SK-N-SH (cell line): ENCODE data around the gene CERS1. TPM values are rescaled to one million over a fixed set of nuclear protein-coding genes. Genes with fewer than 3 reads are reported as not detected.

ENCODE experiments used
- CTCF ChIA-PET: fragments of 300-600, 350-600 bp; formaldehyde crosslinking; extraction: SDS; loops from one replicate; lab custom pipeline; 2021; lab: Yijun Ruan, JAX
- POLR2A ChIA-PET: fragments of 350-600 bp; sonication (Branson Sonifier 250); formaldehyde crosslinking; extraction: SDS; loops from one replicate; lab custom pipeline; 2020; ENCODE audit warnings: antibody characterized with exemption, inconsistent platforms; lab: Yijun Ruan, JAX
- DNase-seq: peaks from one replicate; pipeline ENCODE4 v3.0.0; 2012
- H2AFZ ChIP-seq: fragments of 200-600 bp; sonication (generic); 2 replicates; pipeline ENCODE4 v1.8.1; 2016; ENCODE audit warnings: antibody characterized with exemption, mild to moderate bottlenecking, low read depth
- H3F3A ChIP-seq: fragments of 200-600 bp; sonication (generic); replicated peaks from 2 replicates; pipeline ENCODE3; 2016; ENCODE audit warnings: antibody characterized with exemption, mild to moderate bottlenecking; ENCODE audit not compliant: insufficient read depth
- H3K27ac ChIP-seq, 2 experiments: fragments of 200-500 bp in 1 of 2; fragments of 200-600 bp in 1 of 2; sonication (Bioruptor generic) in 1 of 2; sonication (generic), shearing (Covaris generic) in 1 of 2; 2 replicates each; pipeline versions ENCODE4 v1.5.1 to v1.6.1; 2014 to 2016; ENCODE audit warnings: low read depth in 2 of 2, inconsistent platforms in 1 of 2, low read length in 1 of 2, mild to moderate bottlenecking in 1 of 2, mixed read lengths in 1 of 2
- H3K27me3 ChIP-seq: fragments of 200-600 bp; sonication (generic), shearing (Covaris generic); 2 replicates; pipeline ENCODE4 v1.6.1; 2016; ENCODE audit warnings: mixed run types; ENCODE audit not compliant: insufficient read depth
- H3K36me3 ChIP-seq, 2 experiments: fragments of 200-500 bp in 1 of 2; fragments of 200-600 bp in 1 of 2; sonication (Bioruptor generic) in 1 of 2; sonication (generic) in 1 of 2; replicated peaks in 1 of 2; 2 replicates each; pipeline versions ENCODE3 to v1.5.1; 2014 to 2016; ENCODE audit warnings: low read length in 1 of 2, mild to moderate bottlenecking in 1 of 2; ENCODE audit not compliant: insufficient read depth in 2 of 2, control insufficient read depth in 1 of 2
- H3K4me1 ChIP-seq, 2 experiments: fragments of 200-500 bp in 1 of 2; fragments of 200-600 bp in 1 of 2; sonication (Bioruptor generic) in 1 of 2; sonication (generic), shearing (Covaris generic) in 1 of 2; 2 replicates each; pipeline versions ENCODE4 v1.5.1 to v1.6.1; 2014 to 2016; ENCODE audit warnings: low read depth in 1 of 2, low read length in 1 of 2, mixed run types in 1 of 2; ENCODE audit not compliant: insufficient read depth in 2 of 2, control insufficient read depth in 1 of 2
- H3K4me2 ChIP-seq: fragments of 200-600 bp; sonication (generic), shearing (Covaris generic); 2 replicates; pipeline ENCODE4 v1.6.1; 2017; ENCODE audit warnings: mixed run types
- H3K4me3 ChIP-seq, 2 experiments: fragments of 200-500 bp in 1 of 2; fragments of 200-600 bp in 1 of 2; sonication (Bioruptor generic) in 1 of 2; sonication (generic), shearing (Covaris generic) in 1 of 2; 2 replicates each; pipeline versions ENCODE4 v1.5.1 to v1.8.1; 2014 to 2016; ENCODE audit warnings: low read depth in 2 of 2, inconsistent platforms in 1 of 2, low read length in 1 of 2, mild to moderate bottlenecking in 1 of 2, mixed read lengths in 1 of 2, moderate library complexity in 1 of 2
- H3K79me2 ChIP-seq: fragments of 200-600 bp; sonication (generic); 2 replicates; pipeline ENCODE4 v1.8.1; 2017; ENCODE audit warnings: mild to moderate bottlenecking; ENCODE audit not compliant: insufficient read depth
- H3K9ac ChIP-seq: fragments of 200-600 bp; sonication (generic); 2 replicates; pipeline ENCODE4 v1.6.1; 2017; ENCODE audit warnings: mixed run types
- H3K9me2 ChIP-seq: fragments of 200-600 bp; sonication (generic); 2 replicates; pipeline ENCODE4 v1.6.1; 2017; ENCODE audit warnings: mixed run types
- H3K9me3 ChIP-seq: fragments of 200-600 bp; sonication (generic); 2 replicates; pipeline ENCODE4 v1.6.1; 2017; ENCODE audit warnings: mixed run types, mild to moderate bottlenecking, moderate library complexity
- H4K20me1 ChIP-seq: fragments of 200-600 bp; sonication (generic); 2 replicates; pipeline ENCODE4 v1.6.1; 2017; ENCODE audit warnings: mild to moderate bottlenecking, mixed run types; ENCODE audit not compliant: insufficient read depth
- CHD2 ChIP-seq: fragments of 150-350 bp; IDR thresholded peaks from 2 replicates; pipeline ENCODE4 v1.6.1; 2018; ENCODE audit warnings: low read length; ENCODE audit not compliant: partially characterized antibody
- EZH2phosphoT487 ChIP-seq: fragments of 200-600 bp; sonication (generic); IDR thresholded peaks from 2 replicates; pipeline ENCODE4 v1.6.1; 2017; ENCODE audit warnings: low read depth, mixed run types, mild to moderate bottlenecking, antibody characterized with exemption, moderate library complexity, borderline replicate concordance
- FOSL2 ChIP-seq: IDR thresholded peaks from 2 replicates; pipeline ENCODE4 v1.4.0; 2012; ENCODE audit warnings: low read depth, mild to moderate bottlenecking, moderate library complexity, borderline replicate concordance
- FOXJ3 ChIP-seq: sonication (generic); formaldehyde crosslinking; IDR thresholded peaks from 2 replicates; pipeline ENCODE4 v1.5.1; 2020; ENCODE audit warnings: mild to moderate bottlenecking, missing genetic modification reagents
- JUND ChIP-seq: IDR thresholded peaks from 2 replicates; pipeline ENCODE4 v1.4.0; 2012
- NFIC ChIP-seq: IDR thresholded peaks from 2 replicates; pipeline ENCODE4 v1.4.0; 2012; ENCODE audit warnings: borderline replicate concordance
- POLR2AphosphoS5 ChIP-seq: IDR thresholded peaks from 2 replicates; pipeline ENCODE4 v1.6.1; 2012; ENCODE audit warnings: low read depth, low read length
- RCOR1 ChIP-seq: fragments of 150-350 bp; IDR thresholded peaks from 2 replicates; pipeline ENCODE4 v1.6.1; 2017; ENCODE audit warnings: antibody characterized with exemption, low read length
- RXRA ChIP-seq: IDR thresholded peaks from 2 replicates; pipeline ENCODE4 v1.4.0; 2012; ENCODE audit warnings: low read depth, mild to moderate bottlenecking, borderline replicate concordance
- SIN3A ChIP-seq: IDR thresholded peaks from 2 replicates; pipeline ENCODE4 v1.6.1; 2012; ENCODE audit warnings: low read depth, mild to moderate bottlenecking, low read length, moderate library complexity, borderline replicate concordance
- SMC3 ChIP-seq: IDR thresholded peaks from 2 replicates; pipeline ENCODE4 v1.6.1; 2012; ENCODE audit warnings: low read depth, low read length, improper control_type of control experiment
- TAF1 ChIP-seq: IDR thresholded peaks from 2 replicates; pipeline ENCODE4 v1.6.1; 2012; ENCODE audit warnings: low read depth, mild to moderate bottlenecking, low read length, moderate library complexity, borderline replicate concordance
- USF1 ChIP-seq: IDR thresholded peaks from 2 replicates; pipeline ENCODE4 v1.4.0; 2012; ENCODE audit warnings: low read depth, borderline replicate concordance
- YY1 ChIP-seq: IDR thresholded peaks from 2 replicates; pipeline ENCODE4 v1.4.0; 2012; ENCODE audit warnings: low read depth, mild to moderate bottlenecking
- WGBS: methylation state at CpG from one replicate; pipeline ENCODE4 v1.1.6; 2017; ENCODE audit warnings: low lambda C conversion rate; 5-methylcytosine and 5-hydroxymethylcytosine counted together
- polyA plus RNA-seq, 3 experiments: library from polyadenylated mRNA; depleted of rRNA; stranded (reverse); fragments of >200 nt; gene quantifications; 2 replicates each; pipeline ENCODE4 v1.2.3, GENCODE V29; 2012
- TF ChIP-seq, protein P1 (sequence below): IDR thresholded peaks from 2 replicates; pipeline ENCODE4 v1.4.0; 2012; ENCODE audit warnings: low read depth
- TF ChIP-seq, protein P2 (sequence below): IDR thresholded peaks from 2 replicates; pipeline ENCODE4 v1.4.0; 2012; ENCODE audit warnings: low read depth, borderline replicate concordance
- TF ChIP-seq, protein P3 (sequence below): IDR thresholded peaks from 2 replicates; pipeline ENCODE4 v1.6.1; 2012; ENCODE audit warnings: mild to moderate bottlenecking, low read depth, low read length, moderate library complexity
- TF ChIP-seq, protein P4 (sequence below): fragments of 150-350 bp; IDR thresholded peaks from 2 replicates; pipeline ENCODE4 v1.6.1; 2017; ENCODE audit warnings: antibody characterized with exemption, low read length, low read depth, borderline replicate concordance

The CERS1 gene
- polyA plus RNA-seq, 1 of the 3 experiments (the other 2 are of a cell fraction), result 7.3 TPM

DNA sequence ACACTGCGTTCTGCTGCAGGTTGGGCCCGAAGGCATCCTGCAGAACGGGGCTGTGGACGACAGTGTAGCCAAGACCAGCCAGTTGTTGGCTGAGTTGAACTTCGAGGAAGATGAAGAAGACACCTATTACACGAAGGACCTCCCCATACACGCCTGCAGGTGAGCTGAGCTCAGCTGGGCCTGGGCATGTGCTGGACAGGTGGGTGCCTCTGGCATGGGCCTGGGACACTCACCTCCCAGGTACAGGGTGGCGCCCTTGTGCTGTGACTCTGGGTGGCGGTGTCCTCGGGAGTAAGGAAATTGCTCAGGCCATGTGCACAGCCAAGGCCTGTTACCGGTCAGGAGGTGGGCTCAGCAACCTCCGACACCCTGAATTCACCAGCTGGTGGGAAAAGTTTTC is 50.0 kb downstream of the CERS1 start:
- peaks cover 98% of the 10 kb centered on the region for H4K20me1 ChIP-seq
- no peak overlapping the region for H3K4me2 ChIP-seq
- H3K36me3 ChIP-seq, result peaks cover 10 to 11% of the 10 kb centered on the region in 2 experiments
- H3K9me2 ChIP-seq, result no peaks in the 10 kb centered on the region
- ChIA-PET CTCF (interaction anchor here (1.4 to 16.0 kb wide), 8 partner anchors 11 to 384 kb away, joined by 3 to 234 read pairs (median 16); partner anchors contain the start of genes REX1BD and UPF1), POLR2A (no interaction called here)
- H3K4me3 ChIP-seq, result no peak overlapping the region
- H3K27me3 ChIP-seq, result no peaks in the 10 kb centered on the region
- H3F3A ChIP-seq, result peaks cover 20% of the 10 kb centered on the region
- peaks cover 24 to 80% of the 10 kb centered on the region in 2 experiments for H3K4me1 ChIP-seq
- WGBS, result 97% methylated on average over 5 of the region's 12 CpGs
- H3K27ac ChIP-seq, result peak overlapping the region in 1 of 2 experiments; percentile 35; a peak in 1 of 4 replicates
- peaks cover 99% of the 10 kb centered on the region for H3K79me2 ChIP-seq
- DNase-seq, result peak; percentile 3
- H3K9me3 ChIP-seq, result no peaks in the 10 kb centered on the region
- H2AFZ ChIP-seq, result no peak overlapping the region
- no peak overlapping the region for H3K9ac ChIP-seq
- TF ChIP-seq POLR2AphosphoS5 (no peak), FOXJ3 (CRISPR knock-in tag) (no peak), FOSL2 (no peak), EZH2phosphoT487 (no peak), JUND (no peak), USF1 (no peak), RCOR1 (no peak), SMC3 (no peak), RXRA (no peak), NFIC (no peak), TAF1 (no peak), SIN3A (no peak), CHD2 (no peak), YY1 (no peak)
- TF ChIP-seq, protein P1, sequence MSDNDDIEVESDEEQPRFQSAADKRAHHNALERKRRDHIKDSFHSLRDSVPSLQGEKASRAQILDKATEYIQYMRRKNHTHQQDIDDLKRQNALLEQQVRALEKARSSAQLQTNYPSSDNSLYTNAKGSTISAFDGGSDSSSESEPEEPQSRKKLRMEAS, result no peak
- TF ChIP-seq, protein P2, sequence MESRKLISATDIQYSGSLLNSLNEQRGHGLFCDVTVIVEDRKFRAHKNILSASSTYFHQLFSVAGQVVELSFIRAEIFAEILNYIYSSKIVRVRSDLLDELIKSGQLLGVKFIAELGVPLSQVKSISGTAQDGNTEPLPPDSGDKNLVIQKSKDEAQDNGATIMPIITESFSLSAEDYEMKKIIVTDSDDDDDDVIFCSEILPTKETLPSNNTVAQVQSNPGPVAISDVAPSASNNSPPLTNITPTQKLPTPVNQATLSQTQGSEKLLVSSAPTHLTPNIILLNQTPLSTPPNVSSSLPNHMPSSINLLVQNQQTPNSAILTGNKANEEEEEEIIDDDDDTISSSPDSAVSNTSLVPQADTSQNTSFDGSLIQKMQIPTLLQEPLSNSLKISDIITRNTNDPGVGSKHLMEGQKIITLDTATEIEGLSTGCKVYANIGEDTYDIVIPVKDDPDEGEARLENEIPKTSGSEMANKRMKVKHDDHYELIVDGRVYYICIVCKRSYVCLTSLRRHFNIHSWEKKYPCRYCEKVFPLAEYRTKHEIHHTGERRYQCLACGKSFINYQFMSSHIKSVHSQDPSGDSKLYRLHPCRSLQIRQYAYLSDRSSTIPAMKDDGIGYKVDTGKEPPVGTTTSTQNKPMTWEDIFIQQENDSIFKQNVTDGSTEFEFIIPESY, result no peak
- TF ChIP-seq, protein P3, sequence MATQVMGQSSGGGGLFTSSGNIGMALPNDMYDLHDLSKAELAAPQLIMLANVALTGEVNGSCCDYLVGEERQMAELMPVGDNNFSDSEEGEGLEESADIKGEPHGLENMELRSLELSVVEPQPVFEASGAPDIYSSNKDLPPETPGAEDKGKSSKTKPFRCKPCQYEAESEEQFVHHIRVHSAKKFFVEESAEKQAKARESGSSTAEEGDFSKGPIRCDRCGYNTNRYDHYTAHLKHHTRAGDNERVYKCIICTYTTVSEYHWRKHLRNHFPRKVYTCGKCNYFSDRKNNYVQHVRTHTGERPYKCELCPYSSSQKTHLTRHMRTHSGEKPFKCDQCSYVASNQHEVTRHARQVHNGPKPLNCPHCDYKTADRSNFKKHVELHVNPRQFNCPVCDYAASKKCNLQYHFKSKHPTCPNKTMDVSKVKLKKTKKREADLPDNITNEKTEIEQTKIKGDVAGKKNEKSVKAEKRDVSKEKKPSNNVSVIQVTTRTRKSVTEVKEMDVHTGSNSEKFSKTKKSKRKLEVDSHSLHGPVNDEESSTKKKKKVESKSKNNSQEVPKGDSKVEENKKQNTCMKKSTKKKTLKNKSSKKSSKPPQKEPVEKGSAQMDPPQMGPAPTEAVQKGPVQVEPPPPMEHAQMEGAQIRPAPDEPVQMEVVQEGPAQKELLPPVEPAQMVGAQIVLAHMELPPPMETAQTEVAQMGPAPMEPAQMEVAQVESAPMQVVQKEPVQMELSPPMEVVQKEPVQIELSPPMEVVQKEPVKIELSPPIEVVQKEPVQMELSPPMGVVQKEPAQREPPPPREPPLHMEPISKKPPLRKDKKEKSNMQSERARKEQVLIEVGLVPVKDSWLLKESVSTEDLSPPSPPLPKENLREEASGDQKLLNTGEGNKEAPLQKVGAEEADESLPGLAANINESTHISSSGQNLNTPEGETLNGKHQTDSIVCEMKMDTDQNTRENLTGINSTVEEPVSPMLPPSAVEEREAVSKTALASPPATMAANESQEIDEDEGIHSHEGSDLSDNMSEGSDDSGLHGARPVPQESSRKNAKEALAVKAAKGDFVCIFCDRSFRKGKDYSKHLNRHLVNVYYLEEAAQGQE, result no peak
- TF ChIP-seq, protein P4, sequence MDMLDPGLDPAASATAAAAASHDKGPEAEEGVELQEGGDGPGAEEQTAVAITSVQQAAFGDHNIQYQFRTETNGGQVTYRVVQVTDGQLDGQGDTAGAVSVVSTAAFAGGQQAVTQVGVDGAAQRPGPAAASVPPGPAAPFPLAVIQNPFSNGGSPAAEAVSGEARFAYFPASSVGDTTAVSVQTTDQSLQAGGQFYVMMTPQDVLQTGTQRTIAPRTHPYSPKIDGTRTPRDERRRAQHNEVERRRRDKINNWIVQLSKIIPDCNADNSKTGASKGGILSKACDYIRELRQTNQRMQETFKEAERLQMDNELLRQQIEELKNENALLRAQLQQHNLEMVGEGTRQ, result no peak
